NB4 (cell line): ENCODE measurements around the gene ANP32E.
A peak's percentile ranks its signal among the peaks of the same experiment; 100 is the strongest.

ENCODE experiments used
- CTCF ChIP-seq: IDR thresholded peaks from one replicate; pipeline ENCODE4 v1.5.1; 2012; ENCODE audit warnings: low read depth, low read length
- POLR2A ChIP-seq: IDR thresholded peaks from 2 replicates; pipeline ENCODE4 v1.6.1; 2011; ENCODE audit warnings: mild to moderate bottlenecking; ENCODE audit not compliant: insufficient read length; ENCODE audit errors: extremely low read depth
- TF ChIP-seq, protein P1 (sequence below): IDR thresholded peaks from 2 replicates; pipeline ENCODE4 v1.6.1; 2011; ENCODE audit warnings: low read depth, low read length

- TF ChIP-seq CTCF = no peak
- TF ChIP-seq POLR2A = peak; percentile 78
- TF ChIP-seq, protein P1, sequence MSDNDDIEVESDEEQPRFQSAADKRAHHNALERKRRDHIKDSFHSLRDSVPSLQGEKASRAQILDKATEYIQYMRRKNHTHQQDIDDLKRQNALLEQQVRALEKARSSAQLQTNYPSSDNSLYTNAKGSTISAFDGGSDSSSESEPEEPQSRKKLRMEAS = peak; percentile 67
These were observed 1.2 kb downstream of the ANP32E start for GRCh38 chr1:150234566-150235293.
